ENCODE results near the gene PIAS4. TPM values are rescaled to one million over a fixed set of nuclear protein-coding genes. Genes with fewer than 3 reads are reported as not detected.

Gene PIAS4
- total RNA-seq, 1 experiment from 2014 or later: 45.9 TPM

GRCh38 chr19:4042731-4043082 is 35.2 kb downstream of the PIAS4 start (continued):
- no peak for TF ChIP-seq ZNF281 (CRISPR knock-in tag; IDR thresholded peaks at IDR 0.05)
- TF ChIP-seq JAZF1 (CRISPR knock-in tag; IDR thresholded peaks at IDR 0.05): no peak
- TF ChIP-seq NFE2L1 (CRISPR knock-in tag; IDR thresholded peaks at IDR 0.05): no peak
- no peak for TF ChIP-seq GRHL2 (CRISPR knock-in tag; IDR thresholded peaks at IDR 0.05; ENCODE audit: insufficient replicate concordance, severe bottlenecking)
- TF ChIP-seq NFATC4 (CRISPR knock-in tag; IDR thresholded peaks at IDR 0.05): no peak
- no peak for TF ChIP-seq ZNF512 (CRISPR knock-in tag; IDR thresholded peaks at IDR 0.05; ENCODE audit: borderline replicate concordance)
- no peak for TF ChIP-seq ZNF138 (CRISPR knock-in tag; conservative IDR thresholded peaks at IDR 0.05)
- TF ChIP-seq PREB (CRISPR knock-in tag; IDR thresholded peaks at IDR 0.05; ENCODE audit: borderline replicate concordance): no peak
- no peak for TF ChIP-seq FOXK1 (CRISPR knock-in tag; IDR thresholded peaks at IDR 0.05)

GRCh38 chr19:4043401-4043800 is 35.9 kb downstream of the PIAS4 start:
- TF ChIP-seq TEAD4 (CRISPR knock-in tag; IDR thresholded peaks at IDR 0.05) (no peak), AFF4 (CRISPR knock-in tag; IDR thresholded peaks at IDR 0.05; ENCODE audit: borderline replicate concordance) (no peak), ZBTB21 (CRISPR knock-in tag; IDR thresholded peaks at IDR 0.05; ENCODE audit: borderline replicate concordance) (no peak), MXD4 (CRISPR knock-in tag; IDR thresholded peaks at IDR 0.05; ENCODE audit: borderline replicate concordance) (no peak), TCF7 (CRISPR knock-in tag; IDR thresholded peaks at IDR 0.05; ENCODE audit: low read depth) (no peak), HMGXB4 (CRISPR knock-in tag; IDR thresholded peaks at IDR 0.05) (no peak), ZNF416 (CRISPR knock-in tag; IDR thresholded peaks at IDR 0.05) (no peak)
- ChIA-PET CTCF (interaction anchor here (0.6 kb wide), 1 partner anchor 481 kb away, joined by 3 read pairs; no protein-coding TSS in a partner anchor), POLR2A (no interaction called here)
- Mint-ChIP-seq H3K27ac (no peak overlapping the region), H3K9me3 (no peaks in the 10 kb centered on the region), H3K27me3 (ENCODE audit: low read depth) (no peaks in the 10 kb centered on the region; the same call in 1 of the 2 replicates), H3K4me3 (no peak overlapping the region), H3K4me1 (peaks cover 9% of the 10 kb centered on the region; the same call in 1 of the 2 replicates), H3K36me3 (peaks cover 3% of the 10 kb centered on the region; the same call in 1 of the 2 replicates)
- DNase-seq (ENCODE audit: low spot score): no peak
- no peak for ATAC-seq

Data from WTC11 (cell line).